BLaER1 (cell line): Measurements from ENCODE around the gene GNG2.
A peak's percentile ranks its signal among the peaks of the same experiment; 100 is the strongest.

ENCODE experiments used
- H3K27ac ChIP-seq: shearing (Covaris generic); formaldehyde crosslinking; 2 replicates; pipeline ENCODE4 v1.8.1; 2022
- H3K27me3 ChIP-seq: shearing (Covaris generic); formaldehyde crosslinking; 2 replicates; pipeline ENCODE4 v1.8.1; 2022
- H3K36me3 ChIP-seq: shearing (Covaris generic); formaldehyde crosslinking; 2 replicates; pipeline ENCODE4 v1.8.1; 2022
- H3K4me1 ChIP-seq: shearing (Covaris generic); formaldehyde crosslinking; 2 replicates; pipeline ENCODE4 v1.8.1; 2022
- H3K4me2 ChIP-seq: shearing (Covaris generic); formaldehyde crosslinking; 2 replicates; pipeline ENCODE4 v1.8.1; 2022
- H3K4me3 ChIP-seq: shearing (Covaris generic); formaldehyde crosslinking; 2 replicates; pipeline ENCODE4 v1.8.1; 2022
- H3K9ac ChIP-seq: shearing (Covaris generic); formaldehyde crosslinking; 2 replicates; pipeline ENCODE4 v1.8.1; 2022
- H3K9me3 ChIP-seq: shearing (Covaris generic); formaldehyde crosslinking; 2 replicates; pipeline ENCODE4 v1.8.1; 2022
- H4K20me1 ChIP-seq: shearing (Covaris generic); formaldehyde crosslinking; 2 replicates; pipeline ENCODE4 v1.8.1; 2022
- Cebpa-rat ChIP-seq: shearing (Covaris generic); IDR thresholded peaks from 2 replicates; pipeline ENCODE4 v1.8.1; 2022

Gene GNG2

GRCh38 chr14:51860164-51860824, at the start of gene GNG2:
GNG2 (plus strand) TSS chr14:51860612; CDS start chr14:51950679, 90,067 bp downstream.
- peak within 1 kb of the TSS; percentile 84 for H3K27ac ChIP-seq
- H3K27me3 ChIP-seq = no peaks in the 10 kb centered on the region
- H4K20me1 ChIP-seq = no peaks in the 10 kb centered on the region
- peaks cover 54% of the 10 kb centered on the region for H3K4me1 ChIP-seq
- peak within 1 kb of the TSS; percentile 85 for H3K9ac ChIP-seq
- H3K4me2 ChIP-seq = peak within 1 kb of the TSS; percentile 93
- no peaks in the 10 kb centered on the region for H3K36me3 ChIP-seq
- peak within 1 kb of the TSS; percentile 75 for H3K4me3 ChIP-seq
- TF ChIP-seq Cebpa-rat = no peak
- H3K9me3 ChIP-seq = no peaks in the 10 kb centered on the region

- Histone ChIP-seq H3K4me2 (no peak overlapping the region), H3K4me1 (no peaks in the 10 kb centered on the region), H3K27ac (no peak overlapping the region), H3K9me3 (peaks cover 10% of the 10 kb centered on the region), H3K4me3 (no peak overlapping the region), H3K9ac (no peak overlapping the region), H4K20me1 (no peaks in the 10 kb centered on the region), H3K27me3 (no peaks in the 10 kb centered on the region), H3K36me3 (no peaks in the 10 kb centered on the region)
- TF ChIP-seq Cebpa-rat = no peak
These were observed 48.7 kb upstream of the GNG2 start for GRCh38 chr14:51811706-51812105.

GRCh38 chr14:51816031-51816430, 44.4 kb upstream of the GNG2 start:
- Histone ChIP-seq H4K20me1 (no peaks in the 10 kb centered on the region), H3K4me2 (no peak overlapping the region), H3K9ac (no peak overlapping the region), H3K9me3 (no peaks in the 10 kb centered on the region), H3K4me3 (no peak overlapping the region), H3K4me1 (no peaks in the 10 kb centered on the region), H3K36me3 (no peaks in the 10 kb centered on the region), H3K27me3 (no peaks in the 10 kb centered on the region), H3K27ac (no peak overlapping the region)
- TF ChIP-seq Cebpa-rat = no peak

GRCh38 chr14:51817326-51817725, 43.1 kb upstream of the GNG2 start:
- Histone ChIP-seq H3K4me3 (no peak overlapping the region), H3K36me3 (no peaks in the 10 kb centered on the region), H3K27me3 (no peaks in the 10 kb centered on the region), H3K9me3 (no peaks in the 10 kb centered on the region), H4K20me1 (no peaks in the 10 kb centered on the region), H3K4me2 (no peak overlapping the region), H3K9ac (no peak overlapping the region), H3K27ac (no peak overlapping the region), H3K4me1 (no peaks in the 10 kb centered on the region)
- TF ChIP-seq Cebpa-rat = no peak

- no peaks in the 10 kb centered on the region for H3K36me3 ChIP-seq
- H4K20me1 ChIP-seq = no peaks in the 10 kb centered on the region
- H3K27ac ChIP-seq = no peak overlapping the region
- H3K4me2 ChIP-seq = no peak overlapping the region
- no peaks in the 10 kb centered on the region for H3K27me3 ChIP-seq
- no peaks in the 10 kb centered on the region for H3K9me3 ChIP-seq
- no peaks in the 10 kb centered on the region for H3K4me1 ChIP-seq
- no peak overlapping the region for H3K4me3 ChIP-seq
- no peak overlapping the region for H3K9ac ChIP-seq
- TF ChIP-seq Cebpa-rat = no peak
These were observed 41.5 kb upstream of the GNG2 start for GRCh38 chr14:51818748-51819380.

- Histone ChIP-seq H3K9me3 (no peaks in the 10 kb centered on the region), H3K9ac (no peak overlapping the region), H3K4me2 (no peak overlapping the region), H3K4me1 (0 out of 2 replicates have a peak, but pooled peaks cover 7% of the 10 kb centered on the region), H3K27ac (no peak overlapping the region), H3K4me3 (no peak overlapping the region), H3K36me3 (no peaks in the 10 kb centered on the region), H3K27me3 (no peaks in the 10 kb centered on the region), H4K20me1 (no peaks in the 10 kb centered on the region)
- no peak for TF ChIP-seq Cebpa-rat
These were observed 38.6 kb upstream of the GNG2 start for GRCh38 chr14:51821822-51822221.

- no peak overlapping the region for H3K4me3 ChIP-seq
- no peaks in the 10 kb centered on the region for H4K20me1 ChIP-seq
- no peak overlapping the region for H3K27ac ChIP-seq
- H3K9ac ChIP-seq = no peak overlapping the region
- H3K9me3 ChIP-seq = no peaks in the 10 kb centered on the region
- H3K4me1 ChIP-seq = peaks cover 10% of the 10 kb centered on the region
- no peaks in the 10 kb centered on the region for H3K36me3 ChIP-seq
- TF ChIP-seq Cebpa-rat = no peak
- H3K4me2 ChIP-seq = no peak overlapping the region
- no peaks in the 10 kb centered on the region for H3K27me3 ChIP-seq
These were observed 37.9 kb upstream of the GNG2 start for GRCh38 chr14:51822499-51822898.

- Histone ChIP-seq H3K9ac (no peak overlapping the region), H3K36me3 (no peaks in the 10 kb centered on the region), H3K27me3 (no peaks in the 10 kb centered on the region), H3K9me3 (no peaks in the 10 kb centered on the region), H3K4me3 (no peak overlapping the region), H3K27ac (no peak overlapping the region), H4K20me1 (no peaks in the 10 kb centered on the region), H3K4me1 (peaks cover 22% of the 10 kb centered on the region), H3K4me2 (no peak overlapping the region)
- no peak for TF ChIP-seq Cebpa-rat
These were observed 36.7 kb upstream of the GNG2 start for GRCh38 chr14:51823706-51824105.

GRCh38 chr14:51824191-51824590, 36.2 kb upstream of the GNG2 start:
- no peaks in the 10 kb centered on the region for H4K20me1 ChIP-seq
- TF ChIP-seq Cebpa-rat = no peak
- no peaks in the 10 kb centered on the region for H3K36me3 ChIP-seq
- no peaks in the 10 kb centered on the region for H3K9me3 ChIP-seq
- no peak overlapping the region for H3K9ac ChIP-seq
- no peaks in the 10 kb centered on the region for H3K27me3 ChIP-seq
- no peak overlapping the region for H3K4me3 ChIP-seq
- no peak overlapping the region for H3K27ac ChIP-seq
- H3K4me2 ChIP-seq = no peak overlapping the region
- H3K4me1 ChIP-seq = peaks cover 27% of the 10 kb centered on the region

- no peak overlapping the region for H3K4me3 ChIP-seq
- no peaks in the 10 kb centered on the region for H3K36me3 ChIP-seq
- no peaks in the 10 kb centered on the region for H3K27me3 ChIP-seq
- H3K9me3 ChIP-seq = no peaks in the 10 kb centered on the region
- no peak overlapping the region for H3K4me2 ChIP-seq
- H3K27ac ChIP-seq = no peak overlapping the region
- H3K4me1 ChIP-seq = peaks cover 30% of the 10 kb centered on the region
- H4K20me1 ChIP-seq = no peaks in the 10 kb centered on the region
- no peak for TF ChIP-seq Cebpa-rat
- H3K9ac ChIP-seq = no peak overlapping the region
These were observed 34.5 kb upstream of the GNG2 start for GRCh38 chr14:51825926-51826325.
